Thyroid gland (tissue), 4 donors: ENCODE results near the gene RNGTT. TPM values are rescaled to one million over a fixed set of nuclear protein-coding genes. Genes with fewer than 3 reads are reported as not detected.

Source experiments
- DNase-seq, 2 donors: peaks; one replicate each; pipeline ENCODE4 v3.0.0-alpha.2; 2019
- H3K27ac ChIP-seq, 3 donors: fragments of 200-600 bp; sonication (generic); 1 replicate in 2 of 3; 2 replicates in 1 of 3; pipeline ENCODE4 v1.5.1; 2016 to 2019; ENCODE audit warnings: mild to moderate bottlenecking in 1 of 3, moderate library complexity in 1 of 3
- H3K27me3 ChIP-seq: fragments of 200-600 bp; sonication (generic); one replicate; pipeline ENCODE4 v1.5.1; 2019
- H3K36me3 ChIP-seq, 2 donors: fragments of 200-600 bp; sonication (generic); one replicate each; pipeline ENCODE4 v1.5.1; 2016 to 2019
- H3K4me1 ChIP-seq, 2 donors: fragments of 200-600 bp; sonication (generic); one replicate each; pipeline ENCODE4 v1.5.1; 2017 to 2019
- H3K4me3 ChIP-seq, 3 donors: fragments of 200-600 bp; sonication (generic); replicated peaks in 1 of 3; 1 replicate in 2 of 3; 2 replicates in 1 of 3; pipeline ENCODE4 v1.5.1; 2016; ENCODE audit warnings: mild to moderate bottlenecking in 1 of 3
- H3K9me3 ChIP-seq: fragments of 200-600 bp; sonication (generic); one replicate; pipeline ENCODE4 v1.5.1; 2017
- POLR2A ChIP-seq, 2 donors: fragments of 450-650 bp; IDR thresholded peaks; one replicate each; pipeline ENCODE4 v1.6.1; 2017; ENCODE audit warnings: antibody characterized with exemption in 2 of 2, mild to moderate bottlenecking in 2 of 2, moderate library complexity in 1 of 2
- WGBS, 2 donors: methylation state at CpG; one replicate each; pipeline ENCODE4 v1.1.5; 2017; 5-methylcytosine and 5-hydroxymethylcytosine counted together
- intact Hi-C: fragments of 100-400 bp; cut with DNase I; formaldehyde crosslinking; loops from one replicate; pipeline ENCODE4 v1.15.1; 2023
- total RNA-seq, 4 donors: library from RNA; depleted of rRNA; stranded (reverse); fragments of >200 nt; gene quantifications; one replicate each; pipeline ENCODE4 v1.2.3, GENCODE V29; 2016
- TF ChIP-seq, protein P1 (sequence below), 6 experiments: fragments of 200-600 bp in 3 of 6; fragments of 450-650 bp in 3 of 6; sonication (generic) in 3 of 6; IDR thresholded peaks; one replicate each; pipeline ENCODE4 v1.5.1; 2016 to 2019; ENCODE audit warnings: antibody characterized with exemption in 6 of 6, mild to moderate bottlenecking in 2 of 6, inconsistent platforms in 1 of 6, moderate library complexity in 1 of 6

Gene RNGTT
- total RNA-seq, 4 donors from 2014 or later = 19.1 to 31.4 (median 24.8) TPM

DNA sequence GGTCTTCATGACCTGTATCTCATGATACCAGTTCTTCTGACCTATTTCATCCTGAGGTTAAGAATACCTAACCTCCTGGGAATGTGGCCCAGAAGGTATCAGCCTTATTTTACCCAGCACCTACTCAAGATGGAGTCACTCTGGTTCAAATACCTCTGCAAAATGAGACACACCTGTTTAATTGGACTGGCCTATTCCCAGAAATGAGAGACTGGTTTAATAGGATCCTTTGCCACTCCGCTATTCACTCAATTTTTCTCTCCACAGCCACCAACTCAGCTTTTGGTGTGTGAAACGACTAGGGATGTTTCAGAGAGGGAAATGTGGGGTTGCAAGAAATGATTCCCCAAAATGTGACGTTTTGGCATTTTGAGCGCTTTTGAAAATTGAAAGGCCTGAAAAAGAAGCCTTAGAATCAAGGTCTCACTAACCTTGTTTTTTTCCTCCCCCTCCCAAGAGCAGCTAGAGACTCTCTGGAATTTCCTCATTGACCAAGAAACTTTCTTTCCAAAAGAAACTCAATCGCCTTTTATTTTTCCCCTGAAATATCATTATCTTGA is 45.5 kb upstream of the RNGTT start:
- no peak overlapping the region for H3K27ac ChIP-seq
- DNase-seq = no peak
- 92 to 93% methylated on average over 5 of the region's 5 CpGs for whole genome bisulfite sequencing, 2 donors
- no peaks in the 10 kb centered on the region for H3K27me3 ChIP-seq
- intact Hi-C loops = no loop called here
- TF ChIP-seq, protein P1, sequence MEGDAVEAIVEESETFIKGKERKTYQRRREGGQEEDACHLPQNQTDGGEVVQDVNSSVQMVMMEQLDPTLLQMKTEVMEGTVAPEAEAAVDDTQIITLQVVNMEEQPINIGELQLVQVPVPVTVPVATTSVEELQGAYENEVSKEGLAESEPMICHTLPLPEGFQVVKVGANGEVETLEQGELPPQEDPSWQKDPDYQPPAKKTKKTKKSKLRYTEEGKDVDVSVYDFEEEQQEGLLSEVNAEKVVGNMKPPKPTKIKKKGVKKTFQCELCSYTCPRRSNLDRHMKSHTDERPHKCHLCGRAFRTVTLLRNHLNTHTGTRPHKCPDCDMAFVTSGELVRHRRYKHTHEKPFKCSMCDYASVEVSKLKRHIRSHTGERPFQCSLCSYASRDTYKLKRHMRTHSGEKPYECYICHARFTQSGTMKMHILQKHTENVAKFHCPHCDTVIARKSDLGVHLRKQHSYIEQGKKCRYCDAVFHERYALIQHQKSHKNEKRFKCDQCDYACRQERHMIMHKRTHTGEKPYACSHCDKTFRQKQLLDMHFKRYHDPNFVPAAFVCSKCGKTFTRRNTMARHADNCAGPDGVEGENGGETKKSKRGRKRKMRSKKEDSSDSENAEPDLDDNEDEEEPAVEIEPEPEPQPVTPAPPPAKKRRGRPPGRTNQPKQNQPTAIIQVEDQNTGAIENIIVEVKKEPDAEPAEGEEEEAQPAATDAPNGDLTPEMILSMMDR (IDR thresholded peaks at IDR 0.05) = no peak
- no peak for TF ChIP-seq POLR2A (IDR thresholded peaks at IDR 0.05)
- no peaks in the 10 kb centered on the region for H3K36me3 ChIP-seq
- no peak overlapping the region for H3K4me3 ChIP-seq
- no peaks in the 10 kb centered on the region for H3K9me3 ChIP-seq
- H3K4me1 ChIP-seq = peaks cover 0 to 5% of the 10 kb centered on the region in 2 donors

- peaks cover 0 to 5% of the 10 kb centered on the region in 2 donors for H3K4me1 ChIP-seq
- TF ChIP-seq, protein P1 (IDR thresholded peaks at IDR 0.05) = no peak
- TF ChIP-seq POLR2A (IDR thresholded peaks at IDR 0.05) = no peak
- no peak for DNase-seq
- intact Hi-C loops = no loop called here
- H3K27ac ChIP-seq = peak overlapping the region in 1 of 3 donors; percentile 18
- no peak overlapping the region for H3K4me3 ChIP-seq
- no peaks in the 10 kb centered on the region for H3K27me3 ChIP-seq
- no peaks in the 10 kb centered on the region for H3K9me3 ChIP-seq
- WGBS, 2 donors = 47 to 56% methylated on average over 8 of the region's 8 CpGs
- H3K36me3 ChIP-seq = no peaks in the 10 kb centered on the region
These were observed 44.8 kb upstream of the RNGTT start for GRCh38 chr6:89008001-89008814.

DNA sequence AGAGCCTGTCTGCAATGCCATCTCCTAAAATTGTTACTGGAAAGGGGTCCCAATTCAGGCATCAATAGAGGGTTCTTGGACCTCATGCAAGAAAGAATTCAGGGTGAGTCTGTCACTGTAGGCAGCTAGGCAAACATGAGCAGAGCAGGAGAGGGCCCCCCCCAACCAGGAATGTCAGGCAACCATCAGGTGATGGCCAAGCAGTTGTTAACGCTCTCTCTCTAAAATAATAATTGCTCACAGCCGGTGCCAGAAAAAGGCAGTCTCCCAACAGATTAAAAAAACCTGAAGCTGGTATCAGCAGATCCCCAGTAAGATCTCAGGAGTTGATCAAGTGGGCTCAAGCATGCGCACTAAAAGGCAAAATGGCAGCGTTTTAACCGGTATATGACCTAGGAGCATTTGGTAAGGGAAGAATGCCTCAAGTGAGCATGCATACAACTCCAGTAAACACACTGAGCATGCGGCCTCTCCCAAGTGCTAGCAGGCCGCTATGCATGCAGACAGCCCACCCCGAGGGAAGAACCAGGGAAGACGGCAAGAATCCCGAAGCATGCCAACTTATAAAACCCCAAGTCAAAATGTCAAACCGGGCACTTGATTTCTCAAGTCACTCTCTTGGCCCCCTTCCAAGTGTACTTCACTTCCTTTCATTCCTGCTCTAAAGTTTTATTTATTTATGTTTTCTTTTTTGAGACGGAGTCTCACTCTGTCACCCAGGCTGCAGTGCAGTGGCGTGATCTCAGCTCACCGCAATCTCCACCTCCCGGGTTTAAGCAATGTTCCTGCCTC is 44.0 kb upstream of the RNGTT start:
- intact Hi-C loops = no loop called here
- 23 to 30% methylated on average over 14 to 15 of the region's 15 CpGs for WGBS, 2 donors
- Histone ChIP-seq H3K36me3 (no peaks in the 10 kb centered on the region), H3K4me1 (peaks cover 0 to 5% of the 10 kb centered on the region in 2 donors), H3K27ac (peak overlapping the region in 1 of 3 donors; percentile 18), H3K4me3 (peak overlapping the region in 1 of 3 donors; percentile 8), H3K9me3 (no peaks in the 10 kb centered on the region), H3K27me3 (no peaks in the 10 kb centered on the region)
- peak; percentile 56 to 59 for DNase-seq
- no peak for TF ChIP-seq POLR2A (IDR thresholded peaks at IDR 0.05)
- TF ChIP-seq, protein P1 (IDR thresholded peaks at IDR 0.05) = no peak

GRCh38 chr6:89002523-89002922 is 39.1 kb upstream of the RNGTT start:
- no peaks in the 10 kb centered on the region for H3K27me3 ChIP-seq
- WGBS, 2 donors = 84 to 87% methylated on average over 4 of the region's 4 CpGs
- intact Hi-C loops = no loop called here
- H3K36me3 ChIP-seq = no peaks in the 10 kb centered on the region
- no peak overlapping the region for H3K4me3 ChIP-seq
- TF ChIP-seq, protein P1 (IDR thresholded peaks at IDR 0.05) = no peak
- TF ChIP-seq POLR2A (IDR thresholded peaks at IDR 0.05) = no peak
- H3K4me1 ChIP-seq = peaks cover 0 to 5% of the 10 kb centered on the region in 2 donors
- no peak for DNase-seq
- H3K27ac ChIP-seq = no peak overlapping the region
- H3K9me3 ChIP-seq = no peaks in the 10 kb centered on the region
